RWPE2 (cell line): ENCODE results near the gene ANKS1B.

Experiments
- ATAC-seq: fragments of 200-7000 bp; cut with Tn5 transposase; 3 replicates; pipeline ENCODE4 v1.9.1; 2021; ENCODE audit warnings: low read depth
- DNase-seq: peaks from one replicate; pipeline ENCODE4 v3.0.0-alpha.2; 2020; ENCODE audit warnings: low spot score
- H3K27ac ChIP-seq: fragments of 450-650 bp; 2 replicates; pipeline ENCODE4 v1.5.1; 2017; ENCODE audit warnings: mild to moderate bottlenecking; ENCODE audit not compliant: poor library complexity, severe bottlenecking
- H3K27me3 ChIP-seq: fragments of 250-450 bp; sonication (Bioruptor Pico); 2 replicates; pipeline ENCODE4 v1.5.1; 2021; ENCODE audit warnings: mild to moderate bottlenecking, moderate library complexity; ENCODE audit not compliant: insufficient read depth, poor library complexity, severe bottlenecking
- H3K36me3 ChIP-seq: fragments of 250-450 bp; sonication (Bioruptor Pico); 2 replicates; pipeline ENCODE4 v1.5.1; 2020; ENCODE audit warnings: low read depth, mild to moderate bottlenecking, moderate library complexity
- H3K4me1 ChIP-seq: fragments of 250-450 bp; sonication (Bioruptor Pico); 2 replicates; pipeline ENCODE4 v1.5.1; 2021; ENCODE audit warnings: mild to moderate bottlenecking, moderate library complexity; ENCODE audit not compliant: insufficient read depth, poor library complexity, severe bottlenecking
- H3K4me3 ChIP-seq: fragments of 250-450 bp; sonication (Bioruptor Pico); 2 replicates; pipeline ENCODE4 v1.5.1; 2021; ENCODE audit warnings: mild to moderate bottlenecking, moderate library complexity; ENCODE audit not compliant: severe bottlenecking
- H3K9me3 ChIP-seq: fragments of 250-450 bp; sonication (Bioruptor Pico); 2 replicates; pipeline ENCODE4 v1.5.1; 2021; ENCODE audit warnings: mild to moderate bottlenecking, moderate library complexity; ENCODE audit not compliant: severe bottlenecking
- CTCF ChIP-seq: fragments of 450-650 bp; IDR thresholded peaks from one replicate; pipeline ENCODE4 v1.5.1; 2017; ENCODE audit warnings: mild to moderate bottlenecking, moderate library complexity; ENCODE audit not compliant: poor library complexity, severe bottlenecking

ANKS1B gene

DNA sequence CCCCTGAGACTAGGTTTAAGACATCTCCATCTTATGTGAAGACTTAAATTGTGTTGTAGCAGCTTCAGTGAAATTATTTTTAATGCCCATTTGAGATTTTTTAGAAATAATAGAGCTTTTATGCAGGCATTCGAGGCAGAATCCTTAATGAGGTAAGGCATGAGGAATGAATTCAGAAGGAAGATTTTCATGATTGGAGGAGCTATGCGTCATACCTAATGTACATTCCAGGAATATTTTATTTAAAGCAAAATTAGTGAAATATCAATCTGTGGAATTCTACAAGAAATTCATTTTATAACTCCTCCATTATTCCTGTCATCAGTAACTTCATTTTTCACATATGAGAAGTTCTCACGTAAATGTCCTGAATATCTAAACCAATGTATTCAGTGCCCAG lies 373.1 kb downstream of the ANKS1B start:
- no peak for TF ChIP-seq CTCF
- DNase-seq (no peak), ATAC-seq (no peak)
- Histone ChIP-seq H3K4me3 (no peak overlapping the region), H3K9me3 (no peaks in the 10 kb centered on the region), H3K4me1 (no peaks in the 10 kb centered on the region), H3K27me3 (no peaks in the 10 kb centered on the region), H3K36me3 (no peaks in the 10 kb centered on the region), H3K27ac (no peak overlapping the region)

DNA sequence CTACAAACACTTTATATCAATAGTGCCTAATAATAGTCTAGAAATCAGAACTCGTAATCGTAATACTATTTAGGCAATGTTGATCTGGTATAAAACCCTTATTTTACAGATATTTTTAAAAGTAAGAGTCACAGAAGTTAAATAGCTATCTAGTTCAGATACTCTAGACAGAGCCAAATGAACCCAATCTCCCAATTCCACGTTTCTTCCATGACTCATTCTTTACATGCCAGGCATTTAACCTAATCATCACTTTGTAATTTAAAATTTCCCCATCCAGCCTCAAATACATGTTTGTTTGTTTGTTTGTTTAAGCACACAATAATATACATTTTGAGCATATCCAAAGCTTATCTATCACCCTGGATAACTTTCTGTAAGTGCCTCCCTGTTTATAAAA lies 373.6 kb downstream of the ANKS1B start:
- ATAC-seq = 0 out of 3 replicates have a peak, but pooled peaks have one; percentile 31
- no peak overlapping the region for H3K27ac ChIP-seq

DNA sequence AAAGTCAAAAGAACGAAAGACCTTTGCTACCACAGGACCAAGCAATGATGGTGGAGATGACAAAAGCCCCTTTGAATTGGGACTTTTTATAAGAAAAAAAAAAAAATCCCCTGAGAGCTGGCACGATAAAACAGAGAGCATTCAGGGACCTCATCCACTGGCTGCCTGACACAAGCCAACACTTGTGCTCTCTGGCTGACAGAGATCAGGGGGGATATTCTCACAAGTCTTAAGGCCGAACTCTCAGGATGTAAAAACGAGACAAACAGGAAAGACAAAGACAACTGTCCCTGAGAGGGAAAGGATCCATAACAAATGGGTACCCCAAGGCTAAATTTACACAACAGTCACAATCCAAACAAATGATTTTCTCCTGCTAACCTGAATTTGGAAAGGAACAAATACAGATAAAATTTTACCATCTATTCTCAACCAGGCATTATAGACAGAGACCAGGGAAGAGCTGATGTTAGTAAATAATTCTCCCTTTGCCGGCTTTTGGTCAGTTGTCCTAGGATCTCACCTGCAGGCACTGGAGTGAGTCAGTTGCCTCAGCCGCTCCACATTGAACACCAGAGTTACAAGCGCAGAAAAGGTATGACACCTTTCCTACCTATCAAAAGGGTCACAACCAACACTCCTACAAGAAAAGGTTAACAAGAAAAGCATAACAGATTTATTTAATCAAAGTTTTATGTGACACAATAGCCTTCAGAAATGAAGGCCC lies 375.1 kb downstream of the ANKS1B start:
- Histone ChIP-seq H3K27ac (no peak overlapping the region), H3K9me3 (no peaks in the 10 kb centered on the region), H3K4me1 (no peaks in the 10 kb centered on the region), H3K27me3 (no peaks in the 10 kb centered on the region), H3K36me3 (no peaks in the 10 kb centered on the region), H3K4me3 (no peak overlapping the region)
- DNase-seq (no peak), ATAC-seq (no peak)
- TF ChIP-seq CTCF = no peak

More for the DNA sequence above, 373.6 kb downstream of the ANKS1B start:
- H3K4me3 ChIP-seq = no peak overlapping the region
- no peaks in the 10 kb centered on the region for H3K9me3 ChIP-seq
- TF ChIP-seq CTCF = no peak
- H3K36me3 ChIP-seq = no peaks in the 10 kb centered on the region
- H3K4me1 ChIP-seq = no peaks in the 10 kb centered on the region
- no peaks in the 10 kb centered on the region for H3K27me3 ChIP-seq
- DNase-seq = no peak

- H3K27me3 ChIP-seq = no peaks in the 10 kb centered on the region
- ATAC-seq (no peak), DNase-seq (no peak)
- no peak for TF ChIP-seq CTCF
- no peaks in the 10 kb centered on the region for H3K9me3 ChIP-seq
- no peaks in the 10 kb centered on the region for H3K4me1 ChIP-seq
- H3K4me3 ChIP-seq = no peak overlapping the region
- no peaks in the 10 kb centered on the region for H3K36me3 ChIP-seq
- no peak overlapping the region for H3K27ac ChIP-seq
These were observed 384.3 kb downstream of the ANKS1B start for GRCh38 chr12:99600388-99600787.

- no peak for TF ChIP-seq CTCF
These were observed 386.0 kb downstream of the ANKS1B start for GRCh38 chr12:99598785-99599184.

More at GRCh38 chr12:99598785-99599184, 386.0 kb downstream of the ANKS1B start:
- DNase-seq (no peak), ATAC-seq (no peak)
- Histone ChIP-seq H3K27me3 (no peaks in the 10 kb centered on the region), H3K9me3 (no peaks in the 10 kb centered on the region), H3K27ac (no peak overlapping the region), H3K4me3 (no peak overlapping the region), H3K36me3 (no peaks in the 10 kb centered on the region), H3K4me1 (no peaks in the 10 kb centered on the region)
